Spleen (tissue), 7 donors: Measurements from ENCODE around the gene PCSK1N.

Experiments used
- CTCF ChIP-seq, 11 experiments: fragments of 200-600 bp in 7 of 11; fragments of 450-650 bp in 4 of 11; sonication (generic) in 4 of 11; IDR thresholded peaks in 8 of 11; conservative IDR thresholded peaks in 3 of 11; 1 replicate in 7 of 11; 2 replicates in 4 of 11; pipeline versions ENCODE4 v1.4.0 to v1.8.0; 2016 to 2021; ENCODE audit warnings: antibody characterized with exemption in 11 of 11, inconsistent platforms in 4 of 11, mild to moderate bottlenecking in 1 of 11
- POLR2A ChIP-seq, 3 donors: fragments of 450-650 bp; IDR thresholded peaks; one replicate each; pipeline ENCODE4 v1.5.1; 2017; ENCODE audit warnings: antibody characterized with exemption in 3 of 3, mild to moderate bottlenecking in 1 of 3
- POLR2AphosphoS5 ChIP-seq, 3 donors: sonication (generic); formaldehyde crosslinking; IDR thresholded peaks; one replicate each; pipeline ENCODE4 v1.5.1; 2017; ENCODE audit warnings: antibody characterized with exemption in 3 of 3
- donor health status: DM: no; HTN: no; CAD: no; lungs with moderate emphysema.
- donor health status: DM: no; HTN: no; CAD: no.
- donor health status: DM: no; HTN: no; CAD: no.

DNA sequence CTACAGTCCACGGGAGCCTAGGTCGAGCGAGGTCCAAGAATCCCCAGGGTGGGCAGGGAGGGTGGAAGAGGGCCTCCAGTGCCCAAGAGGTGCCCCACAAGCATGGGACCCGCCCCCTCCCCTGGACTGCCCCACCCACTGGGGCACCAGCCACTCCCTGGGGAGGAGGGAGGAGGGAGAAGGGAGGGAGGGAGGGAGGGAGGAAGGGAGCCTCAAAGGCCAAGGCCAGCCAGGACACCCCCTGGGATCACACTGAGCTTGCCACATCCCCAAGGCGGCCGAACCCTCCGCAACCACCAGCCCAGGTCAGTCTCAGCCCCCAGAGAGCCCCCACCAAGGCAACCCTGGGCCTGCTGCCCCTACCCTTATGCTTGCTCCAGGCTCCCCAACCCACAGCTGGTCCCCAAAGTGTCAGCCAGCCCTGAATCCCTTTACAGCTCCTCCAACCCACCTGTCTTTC is 49.0 kb downstream of the PCSK1N start, which contains the start of gene GATA1:
- no peak for TF ChIP-seq CTCF (IDR thresholded peaks at IDR 0.05 in 8 of 11, conservative IDR thresholded peaks at IDR 0.05 in 3 of 11)
- TF ChIP-seq POLR2AphosphoS5 (IDR thresholded peaks at IDR 0.05) = no peak
- TF ChIP-seq POLR2A (IDR thresholded peaks at IDR 0.05) = no peak
